ENCODE results near the gene CAMTA1.

CAMTA1 gene

GRCh38 chr1:7009741-7010525 lies 224.7 kb downstream of the CAMTA1 start:
- no peak overlapping the region for H3K4me3 ChIP-seq (ENCODE audit: severe bottlenecking)
- H3K27ac ChIP-seq (ENCODE audit: poor library complexity, severe bottlenecking), result no peak overlapping the region
- no peak for TF ChIP-seq CTCF (IDR thresholded peaks at IDR 0.05; ENCODE audit: poor library complexity, severe bottlenecking)
- H3K9me3 ChIP-seq (ENCODE audit: severe bottlenecking), result no peaks in the 10 kb centered on the region
- H3K4me1 ChIP-seq (ENCODE audit: insufficient read depth, poor library complexity, severe bottlenecking), result no peaks in the 10 kb centered on the region
- no peaks in the 10 kb centered on the region for H3K36me3 ChIP-seq (ENCODE audit: low read depth)
- ATAC-seq (ENCODE audit: low read depth), result no peak
- no peaks in the 10 kb centered on the region for H3K27me3 ChIP-seq (ENCODE audit: insufficient read depth, poor library complexity, severe bottlenecking)
- no peak for DNase-seq (ENCODE audit: low spot score)

- DNase-seq (ENCODE audit: low spot score), result no peak
- H3K4me3 ChIP-seq (ENCODE audit: severe bottlenecking), result no peak overlapping the region
- H3K27ac ChIP-seq (ENCODE audit: poor library complexity, severe bottlenecking), result no peak overlapping the region
- no peak for ATAC-seq (ENCODE audit: low read depth)
- H3K27me3 ChIP-seq (ENCODE audit: insufficient read depth, poor library complexity, severe bottlenecking), result no peaks in the 10 kb centered on the region
- no peaks in the 10 kb centered on the region for H3K9me3 ChIP-seq (ENCODE audit: severe bottlenecking)
- H3K36me3 ChIP-seq (ENCODE audit: low read depth), result no peaks in the 10 kb centered on the region
- no peak for TF ChIP-seq CTCF (IDR thresholded peaks at IDR 0.05; ENCODE audit: poor library complexity, severe bottlenecking)
- H3K4me1 ChIP-seq (ENCODE audit: insufficient read depth, poor library complexity, severe bottlenecking), result no peaks in the 10 kb centered on the region
Measured at GRCh38 chr1:7010534-7011200, 225.4 kb downstream of the CAMTA1 start.

GRCh38 chr1:7011826-7012225 lies 226.6 kb downstream of the CAMTA1 start:
- H3K27me3 ChIP-seq (ENCODE audit: insufficient read depth, poor library complexity, severe bottlenecking), result no peaks in the 10 kb centered on the region
- TF ChIP-seq CTCF (IDR thresholded peaks at IDR 0.05; ENCODE audit: poor library complexity, severe bottlenecking), result no peak
- H3K27ac ChIP-seq (ENCODE audit: poor library complexity, severe bottlenecking), result no peak overlapping the region
- ATAC-seq (ENCODE audit: low read depth) (no peak), DNase-seq (ENCODE audit: low spot score) (no peak)
- no peak overlapping the region for H3K4me3 ChIP-seq (ENCODE audit: severe bottlenecking)
- H3K4me1 ChIP-seq (ENCODE audit: insufficient read depth, poor library complexity, severe bottlenecking), result no peaks in the 10 kb centered on the region
- no peaks in the 10 kb centered on the region for H3K36me3 ChIP-seq (ENCODE audit: low read depth)
- H3K9me3 ChIP-seq (ENCODE audit: severe bottlenecking), result no peaks in the 10 kb centered on the region

GRCh38 chr1:7012461-7012924 lies 227.2 kb downstream of the CAMTA1 start:
- no peak for ATAC-seq (ENCODE audit: low read depth)
- Histone ChIP-seq H3K36me3 (ENCODE audit: low read depth) (no peaks in the 10 kb centered on the region), H3K9me3 (ENCODE audit: severe bottlenecking) (no peaks in the 10 kb centered on the region), H3K4me1 (ENCODE audit: insufficient read depth, poor library complexity, severe bottlenecking) (no peaks in the 10 kb centered on the region), H3K4me3 (ENCODE audit: severe bottlenecking) (no peak overlapping the region), H3K27me3 (ENCODE audit: insufficient read depth, poor library complexity, severe bottlenecking) (no peaks in the 10 kb centered on the region), H3K27ac (ENCODE audit: poor library complexity, severe bottlenecking) (no peak overlapping the region)
- no peak for DNase-seq (ENCODE audit: low spot score)
- TF ChIP-seq CTCF (IDR thresholded peaks at IDR 0.05; ENCODE audit: poor library complexity, severe bottlenecking), result no peak

Data from RWPE2 (cell line).